Mucosa of rectum (tissue), 2 donors: ENCODE measurements around the gene CC2D2A.
A peak's percentile ranks its signal among the peaks of the same experiment; 100 is the strongest.

Experiments used
- H3K27ac ChIP-seq, 2 donors: one replicate each; pipeline ENCODE4 v1.7.0; 2013; ENCODE audit warnings: inconsistent platforms in 2 of 2, low read depth in 2 of 2, low read length in 2 of 2
- H3K27me3 ChIP-seq, 2 donors: one replicate each; pipeline ENCODE4 v1.7.0; 2013; ENCODE audit warnings: low read length in 2 of 2; ENCODE audit not compliant: control insufficient read depth in 2 of 2, insufficient read depth in 2 of 2
- H3K36me3 ChIP-seq, 2 donors: one replicate each; pipeline ENCODE4 v1.7.0; 2013; ENCODE audit warnings: low read length in 2 of 2; ENCODE audit not compliant: control insufficient read depth in 2 of 2, insufficient read depth in 2 of 2
- H3K4me1 ChIP-seq, 2 donors: one replicate each; pipeline ENCODE4 v1.7.0; 2013; ENCODE audit warnings: low read length in 2 of 2, mild to moderate bottlenecking in 1 of 2; ENCODE audit not compliant: control insufficient read depth in 2 of 2, insufficient read depth in 2 of 2
- H3K4me3 ChIP-seq, 2 donors: one replicate each; pipeline ENCODE4 v1.7.0; 2013; ENCODE audit warnings: low read length in 2 of 2
- H3K9ac ChIP-seq, 2 donors: one replicate each; pipeline ENCODE4 v1.7.0; 2013; ENCODE audit warnings: low read length in 2 of 2, low read depth in 1 of 2, mild to moderate bottlenecking in 1 of 2
- H3K9me3 ChIP-seq, 2 donors: one replicate each; pipeline ENCODE4 v1.7.0; 2013; ENCODE audit warnings: low read length in 2 of 2; ENCODE audit not compliant: control insufficient read depth in 2 of 2
- donor health status: healthy.
- donor health status: Normal muscosa, but diverticular disease.

The CC2D2A gene

GRCh38 chr4:15459706-15460105, 10.0 kb upstream of the CC2D2A start:
- Histone ChIP-seq H3K36me3 (no peaks in the 10 kb centered on the region), H3K27ac (no peak overlapping the region), H3K4me3 (no peak overlapping the region), H3K9ac (no peak overlapping the region), H3K9me3 (no peaks in the 10 kb centered on the region), H3K4me1 (no peaks in the 10 kb centered on the region), H3K27me3 (no peaks in the 10 kb centered on the region)

GRCh38 chr4:15466596-15466995, 3.1 kb upstream of the CC2D2A start:
- Histone ChIP-seq H3K9me3 (no peaks in the 10 kb centered on the region), H3K27me3 (no peaks in the 10 kb centered on the region), H3K4me1 (no peaks in the 10 kb centered on the region), H3K9ac (no peak overlapping the region), H3K27ac (no peak overlapping the region), H3K36me3 (no peaks in the 10 kb centered on the region), H3K4me3 (no peak overlapping the region)

GRCh38 chr4:15470128-15470475, 420 bp downstream of the CC2D2A start:
- peak overlapping the region; percentile 1 to 29 for H3K9ac ChIP-seq
- no peaks in the 10 kb centered on the region for H3K4me1 ChIP-seq
- peak overlapping the region in 1 of 2 donors; percentile 25 for H3K27ac ChIP-seq
- peak overlapping the region; percentile 63 to 83 for H3K4me3 ChIP-seq
- no peaks in the 10 kb centered on the region for H3K27me3 ChIP-seq
- no peaks in the 10 kb centered on the region for H3K36me3 ChIP-seq
- H3K9me3 ChIP-seq = no peaks in the 10 kb centered on the region

- no peaks in the 10 kb centered on the region for H3K36me3 ChIP-seq
- H3K4me1 ChIP-seq = no peaks in the 10 kb centered on the region
- no peak overlapping the region for H3K27ac ChIP-seq
These were observed 6.7 kb downstream of the CC2D2A start for GRCh38 chr4:15476396-15476795.

GRCh38 chr4:15478724-15479088, 9.0 kb downstream of the CC2D2A start:
- Histone ChIP-seq H3K27me3 (no peaks in the 10 kb centered on the region), H3K27ac (no peak overlapping the region), H3K4me3 (peak overlapping the region in 1 of 2 donors; percentile 55), H3K9ac (no peak overlapping the region), H3K4me1 (no peaks in the 10 kb centered on the region), H3K9me3 (no peaks in the 10 kb centered on the region), H3K36me3 (no peaks in the 10 kb centered on the region)

More at GRCh38 chr4:15476396-15476795, 6.7 kb downstream of the CC2D2A start:
- H3K4me3 ChIP-seq = no peak overlapping the region
- H3K9me3 ChIP-seq = no peaks in the 10 kb centered on the region
- no peak overlapping the region for H3K9ac ChIP-seq
- no peaks in the 10 kb centered on the region for H3K27me3 ChIP-seq

- no peaks in the 10 kb centered on the region for H3K9me3 ChIP-seq
- no peaks in the 10 kb centered on the region for H3K4me1 ChIP-seq
- H3K27me3 ChIP-seq = no peaks in the 10 kb centered on the region
- peak overlapping the region; percentile 21 to 55 for H3K4me3 ChIP-seq
- H3K27ac ChIP-seq = peak overlapping the region in 1 of 2 donors; percentile 45
- no peaks in the 10 kb centered on the region for H3K36me3 ChIP-seq
- no peak overlapping the region for H3K9ac ChIP-seq
These were observed 9.6 kb downstream of the CC2D2A start for GRCh38 chr4:15479089-15479912.

- Histone ChIP-seq H3K4me1 (no peaks in the 10 kb centered on the region), H3K27ac (peak overlapping the region in 1 of 2 donors; percentile 1), H3K9me3 (no peaks in the 10 kb centered on the region), H3K27me3 (no peaks in the 10 kb centered on the region), H3K36me3 (no peaks in the 10 kb centered on the region), H3K4me3 (peak overlapping the region; percentile 21 to 55), H3K9ac (no peak overlapping the region)
These were observed 10.2 kb downstream of the CC2D2A start for GRCh38 chr4:15479913-15480185.

- Histone ChIP-seq H3K4me3 (no peak overlapping the region), H3K27ac (no peak overlapping the region), H3K36me3 (no peaks in the 10 kb centered on the region), H3K9me3 (no peaks in the 10 kb centered on the region), H3K9ac (no peak overlapping the region), H3K4me1 (no peaks in the 10 kb centered on the region), H3K27me3 (no peaks in the 10 kb centered on the region)
These were observed 12.5 kb downstream of the CC2D2A start for GRCh38 chr4:15481961-15482745.

GRCh38 chr4:15482842-15483241, 13.2 kb downstream of the CC2D2A start:
- Histone ChIP-seq H3K9me3 (no peaks in the 10 kb centered on the region), H3K9ac (no peak overlapping the region), H3K4me1 (no peaks in the 10 kb centered on the region), H3K36me3 (no peaks in the 10 kb centered on the region), H3K27me3 (no peaks in the 10 kb centered on the region), H3K27ac (no peak overlapping the region), H3K4me3 (no peak overlapping the region)

GRCh38 chr4:15488136-15488535, 18.5 kb downstream of the CC2D2A start:
- H3K9ac ChIP-seq = no peak overlapping the region
- H3K27ac ChIP-seq = no peak overlapping the region
- H3K36me3 ChIP-seq = no peaks in the 10 kb centered on the region
- H3K4me3 ChIP-seq = no peak overlapping the region
- H3K27me3 ChIP-seq = no peaks in the 10 kb centered on the region
- H3K9me3 ChIP-seq = no peaks in the 10 kb centered on the region
- H3K4me1 ChIP-seq = no peaks in the 10 kb centered on the region
